Uterus (tissue), 4 donors: ENCODE measurements around the gene JAK2. TPM values are rescaled to one million over a fixed set of nuclear protein-coding genes. Genes with fewer than 3 reads are reported as not detected.

Source experiments
- DNase-seq, 2 donors: peaks; one replicate each; pipeline ENCODE4 v3.0.0-alpha.2; 2019 to 2020
- H3K27ac ChIP-seq, 2 donors: fragments of 200-600 bp; sonication (generic); 1 replicate in 1 of 2; 2 replicates in 1 of 2; pipeline ENCODE4 v1.5.1; 2016 to 2018
- H3K27me3 ChIP-seq, 2 donors: fragments of 200-600 bp; sonication (generic); one replicate each; pipeline ENCODE4 v1.5.1; 2018 to 2019; ENCODE audit warnings: control low read depth in 1 of 2
- H3K36me3 ChIP-seq, 2 donors: fragments of 200-600 bp; sonication (generic); one replicate each; pipeline ENCODE4 v1.5.1; 2019; ENCODE audit warnings: control low read depth in 1 of 2
- H3K4me1 ChIP-seq, 2 donors: fragments of 200-600 bp; sonication (generic); one replicate each; pipeline ENCODE4 v1.5.1; 2018 to 2019; ENCODE audit warnings: control low read depth in 1 of 2
- H3K4me3 ChIP-seq, 2 donors: fragments of 200-600 bp; sonication (generic); 1 replicate in 1 of 2; 2 replicates in 1 of 2; pipeline ENCODE4 v1.5.1; 2018 to 2019; ENCODE audit warnings: mild to moderate bottlenecking in 1 of 2
- H3K9me3 ChIP-seq, 2 donors: fragments of 200-600 bp; sonication (generic); one replicate each; pipeline ENCODE4 v1.5.1; 2019; ENCODE audit warnings: control low read depth in 1 of 2
- CTCF ChIP-seq, 4 experiments: fragments of 200-600 bp in 2 of 4; fragments of 450-650 bp in 2 of 4; sonication (generic) in 2 of 4; IDR thresholded peaks; one replicate each; pipeline ENCODE4 v1.5.1; 2016 to 2019; ENCODE audit warnings: antibody characterized with exemption in 4 of 4, mild to moderate bottlenecking in 2 of 4, moderate library complexity in 1 of 4
- POLR2A ChIP-seq, 2 donors: fragments of 450-650 bp; IDR thresholded peaks; one replicate each; pipeline ENCODE4 v1.6.1; 2016; ENCODE audit warnings: antibody characterized with exemption in 2 of 2, mild to moderate bottlenecking in 1 of 2, moderate library complexity in 1 of 2
- intact Hi-C: fragments of 100-400 bp; cut with DNase I; formaldehyde crosslinking; loops from one replicate; pipeline ENCODE4 v1.15.1; 2023; ENCODE audit warnings: low total_unique reads
- total RNA-seq, 4 donors: library from RNA; depleted of rRNA in 3 of 4; stranded (reverse); fragments of >200 nt in 3 of 4; gene quantifications; one replicate each; pipeline versions ENCODE4 v1.1.0 to v1.2.4, GENCODE V29; 2014 to 2023
- donor health status: DM: yes; HTN: yes; CAD: no.

JAK2 gene
- total RNA-seq, 4 donors from 2014 or later = 12.8 to 47.1 (median 26.5) TPM

- Histone ChIP-seq H3K4me1 (peaks cover 0 to 6% of the 10 kb centered on the region in 2 donors), H3K27me3 (no peaks in the 10 kb centered on the region), H3K27ac (no peak overlapping the region), H3K4me3 (no peak overlapping the region), H3K36me3 (no peaks in the 10 kb centered on the region), H3K9me3 (no peaks in the 10 kb centered on the region)
- no peak for TF ChIP-seq CTCF (IDR thresholded peaks at IDR 0.05)
- TF ChIP-seq POLR2A (IDR thresholded peaks at IDR 0.05) = no peak
- DNase-seq = no peak
- intact Hi-C loops = no loop called here
Observed at GRCh38 chr9:4994166-4994890, 9.3 kb downstream of the JAK2 start.

- no peaks in the 10 kb centered on the region for H3K27me3 ChIP-seq
- TF ChIP-seq POLR2A (IDR thresholded peaks at IDR 0.05) (no peak), CTCF (IDR thresholded peaks at IDR 0.05) (no peak)
- H3K27ac ChIP-seq = no peak overlapping the region
- no peaks in the 10 kb centered on the region for H3K36me3 ChIP-seq
- H3K4me1 ChIP-seq = no peaks in the 10 kb centered on the region
- DNase-seq = no peak
- no peak overlapping the region for H3K4me3 ChIP-seq
- peaks cover 0 to 7% of the 10 kb centered on the region in 2 donors for H3K9me3 ChIP-seq
- intact Hi-C loops = no loop called here
Observed at GRCh38 chr9:4997196-4997595, 12.1 kb downstream of the JAK2 start.

- Histone ChIP-seq H3K4me3 (no peak overlapping the region), H3K27ac (no peak overlapping the region)
Observed at GRCh38 chr9:4997631-4998030, 12.6 kb downstream of the JAK2 start.

GRCh38 chr9:5002811-5003210, 17.7 kb downstream of the JAK2 start:
- TF ChIP-seq POLR2A (IDR thresholded peaks at IDR 0.05) (no peak), CTCF (IDR thresholded peaks at IDR 0.05) (no peak)
- no peaks in the 10 kb centered on the region for H3K27me3 ChIP-seq
- no peak for DNase-seq
- no peak overlapping the region for H3K4me3 ChIP-seq
- H3K4me1 ChIP-seq = no peaks in the 10 kb centered on the region
- intact Hi-C loops = no loop called here
- no peak overlapping the region for H3K27ac ChIP-seq
- peaks cover 0 to 7% of the 10 kb centered on the region in 2 donors for H3K9me3 ChIP-seq
- H3K36me3 ChIP-seq = no peaks in the 10 kb centered on the region

More at GRCh38 chr9:4997631-4998030, 12.6 kb downstream of the JAK2 start:
- H3K27me3 ChIP-seq = no peaks in the 10 kb centered on the region
- H3K9me3 ChIP-seq = peaks cover 0 to 7% of the 10 kb centered on the region in 2 donors
- intact Hi-C loops = no loop called here
- TF ChIP-seq POLR2A (IDR thresholded peaks at IDR 0.05) = no peak
- no peak for TF ChIP-seq CTCF (IDR thresholded peaks at IDR 0.05)
- no peaks in the 10 kb centered on the region for H3K36me3 ChIP-seq
- no peaks in the 10 kb centered on the region for H3K4me1 ChIP-seq
- DNase-seq = no peak

GRCh38 chr9:5004481-5004880, 19.4 kb downstream of the JAK2 start:
- H3K36me3 ChIP-seq = no peaks in the 10 kb centered on the region
- H3K9me3 ChIP-seq = peaks cover 0 to 7% of the 10 kb centered on the region in 2 donors
- TF ChIP-seq POLR2A (IDR thresholded peaks at IDR 0.05) = no peak
- no peak for TF ChIP-seq CTCF (IDR thresholded peaks at IDR 0.05)
- no peak for DNase-seq
- no peak overlapping the region for H3K27ac ChIP-seq
- H3K4me3 ChIP-seq = no peak overlapping the region
- no peaks in the 10 kb centered on the region for H3K27me3 ChIP-seq
- H3K4me1 ChIP-seq = no peaks in the 10 kb centered on the region
- intact Hi-C loops = no loop called here
